Measurements from ENCODE around the gene ATOH7. TPM values are rescaled to one million over a fixed set of nuclear protein-coding genes. Genes with fewer than 3 reads are reported as not detected.
"Not testable (repeated sequence)": the region's sequence is repeated elsewhere in the genome, so short reads cannot be mapped to it uniquely, and the experiment has no call there.

The ATOH7 gene
- polyA plus RNA-seq (2011; rRNA removed) (0.05 TPM in 1 of 2 replicates, not detected in the other), polyA minus RNA-seq (2011; rRNA and poly(A)+ RNA removed) (not detected in 2 replicates)

DNA sequence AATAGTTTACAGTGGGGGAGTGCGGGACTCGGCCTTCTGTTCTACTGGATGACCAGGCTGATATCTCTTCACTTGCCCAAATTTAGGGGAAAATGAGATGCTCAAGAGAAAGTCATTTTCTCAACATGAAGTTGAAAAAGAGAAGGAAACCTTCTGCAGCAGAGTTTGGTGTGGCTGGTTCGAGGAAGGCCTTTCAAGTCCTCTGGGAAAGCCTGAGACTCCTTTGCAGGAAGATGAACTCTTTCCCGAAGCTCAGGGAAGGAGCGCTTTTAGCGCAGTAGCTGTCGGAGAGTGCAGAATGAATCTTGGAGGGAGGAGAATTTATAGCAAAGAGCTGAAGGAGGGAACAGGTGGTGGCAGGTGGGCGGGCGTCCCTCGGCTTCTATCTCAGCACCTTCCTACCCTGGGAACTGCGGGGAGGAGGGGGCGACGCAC, at the start of gene ATOH7:
TSS of gene ATOH7 (minus strand) at position 297 of the 435 bp plus-strand sequence. CDS start 436 bp downstream, outside the sequence.
- no peaks in the 10 kb centered on the region for H3K36me3 ChIP-seq (ENCODE audit: control insufficient read depth, insufficient read depth, low read length)
- POLR2A ChIA-PET = no interaction called here
- DNase-seq (ENCODE audit: low read depth) = no peak
- H3K4me3 ChIP-seq (ENCODE audit: low read depth, low read length) = peak within 1 kb of the TSS; percentile 58
- CTCF ChIA-PET = interaction anchor here (0.5 to 1.2 kb wide), 3 partner anchors 18 to 191 kb away, joined by 3 to 4 read pairs (median 3); no protein-coding TSS in a partner anchor
- TF ChIP-seq, protein P1, sequence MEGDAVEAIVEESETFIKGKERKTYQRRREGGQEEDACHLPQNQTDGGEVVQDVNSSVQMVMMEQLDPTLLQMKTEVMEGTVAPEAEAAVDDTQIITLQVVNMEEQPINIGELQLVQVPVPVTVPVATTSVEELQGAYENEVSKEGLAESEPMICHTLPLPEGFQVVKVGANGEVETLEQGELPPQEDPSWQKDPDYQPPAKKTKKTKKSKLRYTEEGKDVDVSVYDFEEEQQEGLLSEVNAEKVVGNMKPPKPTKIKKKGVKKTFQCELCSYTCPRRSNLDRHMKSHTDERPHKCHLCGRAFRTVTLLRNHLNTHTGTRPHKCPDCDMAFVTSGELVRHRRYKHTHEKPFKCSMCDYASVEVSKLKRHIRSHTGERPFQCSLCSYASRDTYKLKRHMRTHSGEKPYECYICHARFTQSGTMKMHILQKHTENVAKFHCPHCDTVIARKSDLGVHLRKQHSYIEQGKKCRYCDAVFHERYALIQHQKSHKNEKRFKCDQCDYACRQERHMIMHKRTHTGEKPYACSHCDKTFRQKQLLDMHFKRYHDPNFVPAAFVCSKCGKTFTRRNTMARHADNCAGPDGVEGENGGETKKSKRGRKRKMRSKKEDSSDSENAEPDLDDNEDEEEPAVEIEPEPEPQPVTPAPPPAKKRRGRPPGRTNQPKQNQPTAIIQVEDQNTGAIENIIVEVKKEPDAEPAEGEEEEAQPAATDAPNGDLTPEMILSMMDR (IDR thresholded peaks at IDR 0.05; ENCODE audit: insufficient read depth, low read depth, low read length) = no peak
- no peaks in the 10 kb centered on the region for H3K27me3 ChIP-seq (ENCODE audit: control insufficient read depth, insufficient read depth, low read length)

DNA sequence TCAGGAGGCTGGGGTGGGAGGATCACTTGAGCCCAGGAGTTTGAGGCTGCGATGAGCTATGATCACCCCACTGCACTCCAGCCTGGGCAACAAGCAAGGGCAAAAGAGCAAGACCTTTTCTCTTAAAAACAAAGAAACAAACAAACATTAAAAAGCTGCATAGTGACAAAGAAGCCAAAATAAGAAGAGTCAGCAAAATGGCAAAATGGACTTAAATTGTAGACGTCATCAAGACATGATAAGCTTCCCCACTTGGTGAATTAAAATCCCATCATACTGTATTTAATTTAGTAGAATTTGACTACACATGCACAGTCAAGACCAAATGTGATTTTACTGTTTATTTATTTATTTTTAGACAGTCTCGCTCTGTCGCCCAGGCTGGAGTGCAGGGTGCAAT, 48.8 kb upstream of the ATOH7 start:
- Histone ChIP-seq H3K27me3 (ENCODE audit: control insufficient read depth, insufficient read depth, low read length) (no peaks in the 10 kb centered on the region), H3K4me3 (ENCODE audit: low read depth, low read length) (no peak overlapping the region), H3K36me3 (ENCODE audit: control insufficient read depth, insufficient read depth, low read length) (no peaks in the 10 kb centered on the region)
- no peak for DNase-seq (ENCODE audit: low read depth)
- ChIA-PET POLR2A (no interaction called here), CTCF (interaction anchor here (1.1 to 1.3 kb wide), 2 partner anchors 21 to 30 kb away, joined by 3 read pairs; no protein-coding TSS in a partner anchor)
- TF ChIP-seq, protein P1 (IDR thresholded peaks at IDR 0.05; ENCODE audit: insufficient read depth, low read depth, low read length) = no peak

DNA sequence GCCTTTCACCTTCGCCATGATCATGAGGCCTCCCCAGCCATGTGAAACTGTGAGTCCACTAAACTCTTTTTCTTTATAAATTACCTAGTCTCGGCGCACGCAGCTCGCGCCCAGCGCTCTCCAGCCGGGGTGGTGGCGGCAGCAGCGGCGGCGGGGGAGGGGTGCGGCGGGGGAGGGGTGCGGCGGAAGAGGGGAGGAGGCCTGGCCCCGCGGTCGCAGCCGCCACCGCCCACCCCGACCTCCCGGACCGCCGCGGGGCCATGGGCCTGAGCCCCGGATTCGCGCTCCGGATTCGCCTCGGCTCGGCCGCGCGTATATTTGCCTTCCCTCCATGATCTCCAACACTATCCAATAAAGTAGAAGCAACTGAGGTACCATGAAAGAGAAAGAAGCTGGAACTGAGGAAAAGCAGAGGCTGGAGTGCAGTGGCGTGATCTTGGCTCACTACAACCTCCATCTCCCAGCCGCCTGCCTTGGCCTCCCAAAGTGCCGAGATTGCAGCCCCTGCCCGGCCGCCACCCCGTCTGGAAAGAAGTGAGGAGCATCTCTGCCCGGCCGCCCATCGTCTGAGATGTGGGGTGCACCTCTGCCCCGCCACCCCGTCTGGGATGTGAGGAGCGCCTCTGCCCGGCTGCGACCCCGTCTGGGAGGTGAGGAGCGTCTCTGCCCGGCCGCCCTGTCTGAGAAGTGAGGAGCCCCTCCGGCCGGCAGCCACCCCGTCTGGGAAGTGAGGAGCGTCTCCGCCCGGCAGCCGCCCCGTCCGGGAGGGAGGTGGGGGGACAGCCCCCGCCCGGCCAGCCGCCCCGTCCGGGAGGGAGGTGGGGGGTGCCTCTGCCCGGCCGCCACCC, 47.2 kb upstream of the ATOH7 start:
- DNase-seq (ENCODE audit: low read depth); H3K36me3 ChIP-seq (ENCODE audit: control insufficient read depth, insufficient read depth, low read length); H3K4me3 ChIP-seq (ENCODE audit: low read depth, low read length); CTCF ChIA-PET; POLR2A ChIA-PET; H3K27me3 ChIP-seq (ENCODE audit: control insufficient read depth, insufficient read depth, low read length): not testable (repeated sequence)

DNA sequence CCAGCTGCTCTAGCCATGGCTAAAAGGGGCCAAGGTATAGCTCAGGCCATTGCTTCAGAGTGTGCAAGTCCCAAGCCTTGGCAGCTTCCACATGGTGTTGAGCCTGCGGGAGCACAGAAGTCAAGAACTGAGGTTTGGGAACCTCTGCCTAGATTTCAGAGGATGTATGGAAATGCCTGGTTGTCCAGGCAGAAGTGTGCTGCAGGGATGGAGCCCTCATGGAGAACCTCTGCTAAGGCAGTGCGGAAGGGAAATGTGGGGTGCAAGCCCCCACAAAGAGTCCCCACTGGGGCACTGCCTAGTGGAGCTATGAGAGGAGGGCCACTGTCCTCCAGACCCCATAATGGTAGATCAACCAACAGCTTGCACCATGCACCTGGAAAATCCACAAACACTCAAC, 45.9 kb upstream of the ATOH7 start:
- H3K36me3 ChIP-seq (ENCODE audit: control insufficient read depth, insufficient read depth, low read length); POLR2A ChIA-PET; DNase-seq (ENCODE audit: low read depth); H3K4me3 ChIP-seq (ENCODE audit: low read depth, low read length); H3K27me3 ChIP-seq (ENCODE audit: control insufficient read depth, insufficient read depth, low read length): not testable (repeated sequence)
- CTCF ChIA-PET = interaction anchor here (0.6 kb wide), 1 partner anchor 71 kb away, joined by 4 read pairs; no protein-coding TSS in a partner anchor

DNA sequence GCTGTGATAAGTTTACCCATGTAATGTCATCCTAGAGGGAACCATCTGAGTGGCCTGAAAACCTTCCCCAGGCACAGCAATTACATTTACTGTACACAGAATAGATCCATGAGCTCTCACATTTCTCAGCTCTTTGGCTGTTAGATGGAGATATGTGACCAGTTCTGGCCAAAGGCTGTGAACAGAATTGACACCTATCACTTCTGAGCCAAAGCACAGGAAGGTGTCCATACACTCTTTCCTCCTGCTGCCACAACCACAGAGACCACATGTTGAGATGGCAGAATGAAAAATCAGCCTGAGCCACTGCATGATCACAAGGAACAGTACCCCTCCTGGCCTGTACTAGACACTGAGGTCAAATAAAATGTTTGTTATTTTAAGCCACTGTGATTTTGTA, 44.3 kb upstream of the ATOH7 start:
- ChIA-PET CTCF (no interaction called here), POLR2A (no interaction called here)
- TF ChIP-seq, protein P1 (IDR thresholded peaks at IDR 0.05; ENCODE audit: insufficient read depth, low read depth, low read length) = no peak
- 0 out of 2 replicates have a peak, but pooled peaks cover 2% of the 10 kb centered on the region for H3K27me3 ChIP-seq (ENCODE audit: control insufficient read depth, insufficient read depth, low read length)
- no peak overlapping the region for H3K4me3 ChIP-seq (ENCODE audit: low read depth, low read length)
- no peaks in the 10 kb centered on the region for H3K36me3 ChIP-seq (ENCODE audit: control insufficient read depth, insufficient read depth, low read length)
- no peak for DNase-seq (ENCODE audit: low read depth)

DNA sequence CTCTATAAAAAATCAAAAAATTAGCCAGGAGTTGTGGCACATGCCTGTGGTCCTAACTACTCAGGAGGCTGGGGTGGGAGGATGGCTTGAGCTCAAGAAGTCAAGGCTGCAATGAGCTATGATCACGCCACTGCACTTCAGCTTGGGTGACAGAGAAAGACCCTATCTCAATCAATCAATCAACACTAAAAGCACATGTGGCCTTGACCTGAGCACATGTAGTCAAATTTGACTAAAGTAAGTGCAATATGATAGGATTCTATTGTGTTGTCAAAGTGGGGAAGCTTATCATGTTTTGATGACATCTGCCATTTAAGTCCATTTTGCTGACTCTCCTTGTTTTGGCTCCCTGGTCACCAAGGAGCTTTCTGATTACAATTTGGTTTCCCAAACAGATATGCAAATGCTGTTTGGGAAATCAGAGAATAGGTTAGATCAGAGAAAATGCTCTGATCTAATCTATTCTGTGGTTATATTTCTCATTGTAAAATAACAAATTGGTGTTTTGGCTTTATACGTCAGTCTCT, 43.8 kb upstream of the ATOH7 start:
- ChIA-PET CTCF (no interaction called here), POLR2A (no interaction called here)
- TF ChIP-seq, protein P1 (IDR thresholded peaks at IDR 0.05; ENCODE audit: insufficient read depth, low read depth, low read length) = no peak
- H3K4me3 ChIP-seq (ENCODE audit: low read depth, low read length) = no peak overlapping the region
- H3K27me3 ChIP-seq (ENCODE audit: control insufficient read depth, insufficient read depth, low read length) = 0 out of 2 replicates have a peak, but pooled peaks cover 2% of the 10 kb centered on the region
- no peak for DNase-seq (ENCODE audit: low read depth)
- H3K36me3 ChIP-seq (ENCODE audit: control insufficient read depth, insufficient read depth, low read length) = no peaks in the 10 kb centered on the region

Data from BJ (cell line).